ENCODE measurements around the gene SLC14A1.

The SLC14A1 gene

GRCh38 chr18:45733535-45733934 is 9.6 kb downstream of the SLC14A1 start:
- no peak for TF ChIP-seq CEBPB (IDR thresholded peaks at IDR 0.05)
- peak; percentile 50 for TF ChIP-seq RAD21 (IDR thresholded peaks at IDR 0.05; ENCODE audit: low read depth)
- TF ChIP-seq, protein P1, sequence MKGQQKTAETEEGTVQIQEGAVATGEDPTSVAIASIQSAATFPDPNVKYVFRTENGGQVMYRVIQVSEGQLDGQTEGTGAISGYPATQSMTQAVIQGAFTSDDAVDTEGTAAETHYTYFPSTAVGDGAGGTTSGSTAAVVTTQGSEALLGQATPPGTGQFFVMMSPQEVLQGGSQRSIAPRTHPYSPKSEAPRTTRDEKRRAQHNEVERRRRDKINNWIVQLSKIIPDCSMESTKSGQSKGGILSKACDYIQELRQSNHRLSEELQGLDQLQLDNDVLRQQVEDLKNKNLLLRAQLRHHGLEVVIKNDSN (IDR thresholded peaks at IDR 0.05): no peak
- no peak for TF ChIP-seq TAF1 (IDR thresholded peaks at IDR 0.05; ENCODE audit: low read depth)
- TF ChIP-seq, protein P2, sequence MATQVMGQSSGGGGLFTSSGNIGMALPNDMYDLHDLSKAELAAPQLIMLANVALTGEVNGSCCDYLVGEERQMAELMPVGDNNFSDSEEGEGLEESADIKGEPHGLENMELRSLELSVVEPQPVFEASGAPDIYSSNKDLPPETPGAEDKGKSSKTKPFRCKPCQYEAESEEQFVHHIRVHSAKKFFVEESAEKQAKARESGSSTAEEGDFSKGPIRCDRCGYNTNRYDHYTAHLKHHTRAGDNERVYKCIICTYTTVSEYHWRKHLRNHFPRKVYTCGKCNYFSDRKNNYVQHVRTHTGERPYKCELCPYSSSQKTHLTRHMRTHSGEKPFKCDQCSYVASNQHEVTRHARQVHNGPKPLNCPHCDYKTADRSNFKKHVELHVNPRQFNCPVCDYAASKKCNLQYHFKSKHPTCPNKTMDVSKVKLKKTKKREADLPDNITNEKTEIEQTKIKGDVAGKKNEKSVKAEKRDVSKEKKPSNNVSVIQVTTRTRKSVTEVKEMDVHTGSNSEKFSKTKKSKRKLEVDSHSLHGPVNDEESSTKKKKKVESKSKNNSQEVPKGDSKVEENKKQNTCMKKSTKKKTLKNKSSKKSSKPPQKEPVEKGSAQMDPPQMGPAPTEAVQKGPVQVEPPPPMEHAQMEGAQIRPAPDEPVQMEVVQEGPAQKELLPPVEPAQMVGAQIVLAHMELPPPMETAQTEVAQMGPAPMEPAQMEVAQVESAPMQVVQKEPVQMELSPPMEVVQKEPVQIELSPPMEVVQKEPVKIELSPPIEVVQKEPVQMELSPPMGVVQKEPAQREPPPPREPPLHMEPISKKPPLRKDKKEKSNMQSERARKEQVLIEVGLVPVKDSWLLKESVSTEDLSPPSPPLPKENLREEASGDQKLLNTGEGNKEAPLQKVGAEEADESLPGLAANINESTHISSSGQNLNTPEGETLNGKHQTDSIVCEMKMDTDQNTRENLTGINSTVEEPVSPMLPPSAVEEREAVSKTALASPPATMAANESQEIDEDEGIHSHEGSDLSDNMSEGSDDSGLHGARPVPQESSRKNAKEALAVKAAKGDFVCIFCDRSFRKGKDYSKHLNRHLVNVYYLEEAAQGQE (IDR thresholded peaks at IDR 0.05; ENCODE audit: low read depth): no peak

DNA sequence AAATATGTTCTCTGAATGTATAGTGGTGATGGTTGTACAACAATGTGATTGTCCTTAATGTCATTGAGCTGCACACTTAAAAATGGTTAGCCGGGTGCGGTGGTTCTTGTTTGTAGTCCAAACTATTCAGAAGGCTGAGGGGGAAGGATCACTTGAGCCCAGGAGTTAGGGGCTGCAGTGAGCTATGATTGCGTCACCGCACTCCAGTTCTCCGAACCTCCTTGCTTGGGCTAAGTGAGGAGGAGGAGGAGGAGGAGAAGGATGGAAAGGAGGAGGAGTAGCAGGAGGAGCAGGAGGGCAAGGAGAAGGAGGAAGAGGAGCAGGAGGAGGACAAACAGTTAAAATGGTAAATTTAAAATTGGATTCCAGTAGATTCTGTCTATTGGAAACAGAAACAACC is 10.5 kb downstream of the SLC14A1 start:
- TF ChIP-seq TEAD4 (IDR thresholded peaks at IDR 0.05) (no peak), NFIC (IDR thresholded peaks at IDR 0.05) (no peak), TCF12 (IDR thresholded peaks at IDR 0.05; ENCODE audit: low read depth) (no peak), EP300 (IDR thresholded peaks at IDR 0.05; ENCODE audit: borderline replicate concordance) (no peak), RAD21 (IDR thresholded peaks at IDR 0.05; ENCODE audit: low read depth) (no peak), EGR1 (IDR thresholded peaks at IDR 0.05) (no peak), ZBTB7A (IDR thresholded peaks at IDR 0.05; ENCODE audit: low read depth) (no peak), CEBPB (IDR thresholded peaks at IDR 0.05) (no peak), FOXM1 (IDR thresholded peaks at IDR 0.05; ENCODE audit: borderline replicate concordance, low read depth) (no peak), CREB1 (IDR thresholded peaks at IDR 0.05; ENCODE audit: low read depth) (no peak), YY1 (IDR thresholded peaks at IDR 0.05; ENCODE audit: low read depth) (no peak), TAF1 (IDR thresholded peaks at IDR 0.05; ENCODE audit: low read depth) (no peak)
- TF ChIP-seq, protein P1 (IDR thresholded peaks at IDR 0.05): no peak
- TF ChIP-seq, protein P3, sequence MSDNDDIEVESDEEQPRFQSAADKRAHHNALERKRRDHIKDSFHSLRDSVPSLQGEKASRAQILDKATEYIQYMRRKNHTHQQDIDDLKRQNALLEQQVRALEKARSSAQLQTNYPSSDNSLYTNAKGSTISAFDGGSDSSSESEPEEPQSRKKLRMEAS (IDR thresholded peaks at IDR 0.05): no peak
- TF ChIP-seq, protein P2 (IDR thresholded peaks at IDR 0.05; ENCODE audit: low read depth): no peak

DNA sequence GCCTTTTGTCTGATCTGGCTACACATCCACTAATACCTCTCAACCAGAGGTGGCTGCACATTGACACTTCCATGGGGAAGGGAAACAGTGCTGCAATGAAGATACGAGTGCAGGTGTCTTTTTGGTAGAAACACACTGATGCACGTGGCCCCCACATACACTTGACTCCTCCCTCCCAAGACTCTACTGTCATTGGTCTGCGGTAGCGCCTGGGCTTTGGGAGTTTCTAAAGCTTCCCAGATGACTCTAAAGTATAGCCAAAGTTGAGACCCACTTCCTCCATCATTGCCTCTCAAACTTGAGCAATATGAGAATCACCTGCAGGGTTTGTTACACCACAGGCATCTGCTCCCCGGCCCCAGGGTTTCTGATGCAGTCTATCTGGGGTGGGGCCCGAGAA is 11.0 kb downstream of the SLC14A1 start:
- TF ChIP-seq ZBTB7A (IDR thresholded peaks at IDR 0.05; ENCODE audit: low read depth) (no peak), TCF12 (IDR thresholded peaks at IDR 0.05; ENCODE audit: low read depth) (no peak), CREB1 (IDR thresholded peaks at IDR 0.05; ENCODE audit: low read depth) (no peak), NFIC (IDR thresholded peaks at IDR 0.05) (no peak), TAF1 (IDR thresholded peaks at IDR 0.05; ENCODE audit: low read depth) (no peak), CEBPB (IDR thresholded peaks at IDR 0.05) (no peak), FOXM1 (IDR thresholded peaks at IDR 0.05; ENCODE audit: borderline replicate concordance, low read depth) (no peak), EP300 (IDR thresholded peaks at IDR 0.05; ENCODE audit: borderline replicate concordance) (no peak), TEAD4 (IDR thresholded peaks at IDR 0.05) (no peak), RAD21 (IDR thresholded peaks at IDR 0.05; ENCODE audit: low read depth) (no peak), YY1 (IDR thresholded peaks at IDR 0.05; ENCODE audit: low read depth) (no peak)
- TF ChIP-seq, protein P2 (IDR thresholded peaks at IDR 0.05; ENCODE audit: low read depth): no peak
- TF ChIP-seq, protein P1 (IDR thresholded peaks at IDR 0.05): no peak
- TF ChIP-seq, protein P3 (IDR thresholded peaks at IDR 0.05): no peak

DNA sequence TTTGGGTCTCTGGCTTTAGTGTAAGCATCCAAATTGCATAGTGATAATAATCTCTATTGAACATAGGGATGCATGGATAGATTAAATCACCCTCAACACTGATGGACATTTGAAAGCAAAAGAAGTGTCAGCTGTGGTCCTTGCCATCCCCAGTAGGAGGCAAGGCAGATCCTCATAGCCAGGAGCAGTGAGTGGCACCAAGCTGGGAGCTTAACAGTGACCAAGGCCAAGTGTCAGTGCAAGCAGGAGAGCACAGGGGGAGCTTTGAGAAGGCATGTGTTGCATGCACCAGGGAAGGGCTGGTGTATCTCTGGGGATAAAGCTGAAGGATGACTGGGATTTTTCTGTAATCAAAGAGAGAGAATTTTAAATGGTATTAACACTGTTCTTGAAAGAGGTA is 14.7 kb downstream of the SLC14A1 start:
- no peak for TF ChIP-seq YY1 (IDR thresholded peaks at IDR 0.05; ENCODE audit: low read depth)
- TF ChIP-seq RAD21 (IDR thresholded peaks at IDR 0.05; ENCODE audit: low read depth): peak; percentile 8; the same call in 1 of the 2 replicates
